WTC11 (cell line): ENCODE data around the gene EPHA4. TPM values are rescaled to one million over a fixed set of nuclear protein-coding genes. Genes with fewer than 3 reads are reported as not detected.

Source experiments
- ATAC-seq: fragments of 200-7000 bp; cut with Tn5 transposase; 2 replicates; pipeline ENCODE4 v1.10.0; 2021; ENCODE audit warnings: mild to moderate bottlenecking, moderate library complexity
- CTCF ChIA-PET: fragments of 300-600 bp; sonication (Branson Sonifier 250); formaldehyde crosslinking; loops from one replicate; lab custom pipeline; 2021; ENCODE audit warnings: antibody characterized with exemption; lab: Charles Lee
- POLR2A ChIA-PET: fragments of 350-600 bp; sonication (Branson Sonifier 250); formaldehyde crosslinking; loops from one replicate; lab custom pipeline; 2021; ENCODE audit warnings: antibody characterized with exemption; lab: Charles Lee
- DNase-seq: peaks from one replicate; pipeline ENCODE4 v3.0.0; 2021; ENCODE audit warnings: low spot score
- H3K27ac Mint-ChIP-seq: 2 replicates; pipeline ENCODE4 v1.8.0; 2021; ENCODE audit warnings: mixed read lengths
- H3K27me3 Mint-ChIP-seq: 2 replicates; pipeline ENCODE4 v1.8.0; 2021; ENCODE audit warnings: low read depth, mild to moderate bottlenecking, moderate library complexity, mixed read lengths
- H3K36me3 Mint-ChIP-seq: 2 replicates; pipeline ENCODE4 v1.8.0; 2021; ENCODE audit warnings: mixed read lengths
- H3K4me1 Mint-ChIP-seq: 2 replicates; pipeline ENCODE4 v1.8.0; 2022; ENCODE audit warnings: mixed read lengths
- H3K4me3 Mint-ChIP-seq: 2 replicates; pipeline ENCODE4 v1.8.0; 2021; ENCODE audit warnings: mild to moderate bottlenecking, moderate library complexity, mixed read lengths
- H3K9me3 Mint-ChIP-seq: 2 replicates; pipeline ENCODE4 v1.8.0; 2021; ENCODE audit warnings: mixed read lengths
- ARID4B ChIP-seq: sonication (generic); formaldehyde crosslinking; IDR thresholded peaks from 2 replicates; pipeline ENCODE4 v1.8.0; 2023; ENCODE audit warnings: missing genetic modification reagents, mild to moderate bottlenecking, borderline replicate concordance
- CBFB ChIP-seq: sonication (generic); formaldehyde crosslinking; IDR thresholded peaks from 2 replicates; pipeline ENCODE4 v1.8.1; 2022; ENCODE audit warnings: mild to moderate bottlenecking, low read depth, missing genetic modification reagents
- EMX1 ChIP-seq: fragments of 250-450 bp; sonication (Bioruptor Pico); IDR thresholded peaks from 2 replicates; pipeline ENCODE4 v1.8.0; 2021; ENCODE audit warnings: mild to moderate bottlenecking
- ESRRA ChIP-seq: sonication (generic); formaldehyde crosslinking; IDR thresholded peaks from 2 replicates; pipeline ENCODE4 v1.8.1; 2022; ENCODE audit warnings: mild to moderate bottlenecking, missing genetic modification reagents, borderline replicate concordance
- FOXP1 ChIP-seq: sonication (generic); formaldehyde crosslinking; IDR thresholded peaks from 2 replicates; pipeline ENCODE4 v1.8.0; 2022; ENCODE audit warnings: missing genetic modification reagents, mild to moderate bottlenecking, moderate library complexity, borderline replicate concordance
- IRF2 ChIP-seq: sonication (generic); formaldehyde crosslinking; IDR thresholded peaks from 2 replicates; pipeline ENCODE4 v1.8.0; 2022; ENCODE audit warnings: low read depth, missing genetic modification reagents, borderline replicate concordance
- NR1H2 ChIP-seq: sonication (generic); formaldehyde crosslinking; IDR thresholded peaks from 2 replicates; pipeline ENCODE4 v1.9.0; 2021; ENCODE audit warnings: mild to moderate bottlenecking, moderate library complexity, missing genetic modification reagents
- OVOL2 ChIP-seq: fragments of 250-450 bp; sonication (Bioruptor Pico); IDR thresholded peaks from 2 replicates; pipeline ENCODE4 v1.9.0; 2021; ENCODE audit warnings: mild to moderate bottlenecking, borderline replicate concordance
- SP1 ChIP-seq: sonication (generic); formaldehyde crosslinking; conservative IDR thresholded peaks from 2 replicates; pipeline ENCODE4 v1.8.1; 2022; ENCODE audit warnings: missing genetic modification reagents
- ZNF121 ChIP-seq: sonication (generic); formaldehyde crosslinking; IDR thresholded peaks from 2 replicates; pipeline ENCODE4 v1.8.0; 2023; ENCODE audit warnings: missing genetic modification reagents
- ZNF396 ChIP-seq: fragments of 250-450 bp; sonication (Bioruptor Pico); IDR thresholded peaks from 2 replicates; pipeline ENCODE4 v1.8.0; 2021; ENCODE audit warnings: mild to moderate bottlenecking, moderate library complexity, borderline replicate concordance
- ZNF416 ChIP-seq: fragments of 250-450 bp; sonication (Bioruptor Pico); IDR thresholded peaks from 2 replicates; pipeline ENCODE4 v1.9.0; 2021; ENCODE audit warnings: mild to moderate bottlenecking, inconsistent platforms
- ZNF423 ChIP-seq: fragments of 250-450 bp; sonication (Bioruptor Pico); IDR thresholded peaks from 2 replicates; pipeline ENCODE4 v2.1.2; 2022; ENCODE audit warnings: mild to moderate bottlenecking, moderate library complexity
- total RNA-seq: library from RNA; stranded (reverse); gene quantifications from 3 replicates; pipeline ENCODE4 v1.2.3, GENCODE V29; 2021
- TF ChIP-seq, protein P1 (sequence below): sonication (generic); formaldehyde crosslinking; IDR thresholded peaks from 2 replicates; pipeline ENCODE4 v1.8.0; 2022; ENCODE audit warnings: missing genetic modification reagents
- TF ChIP-seq, protein P2 (sequence below): sonication (generic); formaldehyde crosslinking; conservative IDR thresholded peaks from 2 replicates; pipeline ENCODE4 v1.8.1; 2022; ENCODE audit warnings: mild to moderate bottlenecking, missing genetic modification reagents
- TF ChIP-seq, protein P3 (sequence below): sonication (generic); formaldehyde crosslinking; IDR thresholded peaks from 2 replicates; pipeline ENCODE4 v1.8.0; 2022; ENCODE audit warnings: mild to moderate bottlenecking, missing genetic modification reagents
- TF ChIP-seq, protein P4 (sequence below): sonication (generic); formaldehyde crosslinking; IDR thresholded peaks from 2 replicates; pipeline ENCODE4 v1.8.0; 2022; ENCODE audit warnings: mild to moderate bottlenecking, missing genetic modification reagents

Gene EPHA4
- total RNA-seq, 1 experiment from 2014 or later = 11.0 TPM

- Mint-ChIP-seq H3K9me3 (peaks cover 10% of the 10 kb centered on the region), H3K27me3 (no peaks in the 10 kb centered on the region), H3K27ac (no peak overlapping the region), H3K36me3 (peaks cover 25% of the 10 kb centered on the region), H3K4me3 (no peak overlapping the region), H3K4me1 (peaks cover 10% of the 10 kb centered on the region)
- no peak for ATAC-seq
- no peak for TF ChIP-seq SP1 (CRISPR knock-in tag)
- TF ChIP-seq ZNF423 (CRISPR knock-in tag) = no peak
- no peak for TF ChIP-seq CBFB (CRISPR knock-in tag)
- no peak for TF ChIP-seq EMX1
- no peak for TF ChIP-seq FOXP1 (CRISPR knock-in tag)
- TF ChIP-seq ZNF416 (CRISPR knock-in tag) = no peak
- no peak for TF ChIP-seq NR1H2 (CRISPR knock-in tag)
- TF ChIP-seq, protein P1, sequence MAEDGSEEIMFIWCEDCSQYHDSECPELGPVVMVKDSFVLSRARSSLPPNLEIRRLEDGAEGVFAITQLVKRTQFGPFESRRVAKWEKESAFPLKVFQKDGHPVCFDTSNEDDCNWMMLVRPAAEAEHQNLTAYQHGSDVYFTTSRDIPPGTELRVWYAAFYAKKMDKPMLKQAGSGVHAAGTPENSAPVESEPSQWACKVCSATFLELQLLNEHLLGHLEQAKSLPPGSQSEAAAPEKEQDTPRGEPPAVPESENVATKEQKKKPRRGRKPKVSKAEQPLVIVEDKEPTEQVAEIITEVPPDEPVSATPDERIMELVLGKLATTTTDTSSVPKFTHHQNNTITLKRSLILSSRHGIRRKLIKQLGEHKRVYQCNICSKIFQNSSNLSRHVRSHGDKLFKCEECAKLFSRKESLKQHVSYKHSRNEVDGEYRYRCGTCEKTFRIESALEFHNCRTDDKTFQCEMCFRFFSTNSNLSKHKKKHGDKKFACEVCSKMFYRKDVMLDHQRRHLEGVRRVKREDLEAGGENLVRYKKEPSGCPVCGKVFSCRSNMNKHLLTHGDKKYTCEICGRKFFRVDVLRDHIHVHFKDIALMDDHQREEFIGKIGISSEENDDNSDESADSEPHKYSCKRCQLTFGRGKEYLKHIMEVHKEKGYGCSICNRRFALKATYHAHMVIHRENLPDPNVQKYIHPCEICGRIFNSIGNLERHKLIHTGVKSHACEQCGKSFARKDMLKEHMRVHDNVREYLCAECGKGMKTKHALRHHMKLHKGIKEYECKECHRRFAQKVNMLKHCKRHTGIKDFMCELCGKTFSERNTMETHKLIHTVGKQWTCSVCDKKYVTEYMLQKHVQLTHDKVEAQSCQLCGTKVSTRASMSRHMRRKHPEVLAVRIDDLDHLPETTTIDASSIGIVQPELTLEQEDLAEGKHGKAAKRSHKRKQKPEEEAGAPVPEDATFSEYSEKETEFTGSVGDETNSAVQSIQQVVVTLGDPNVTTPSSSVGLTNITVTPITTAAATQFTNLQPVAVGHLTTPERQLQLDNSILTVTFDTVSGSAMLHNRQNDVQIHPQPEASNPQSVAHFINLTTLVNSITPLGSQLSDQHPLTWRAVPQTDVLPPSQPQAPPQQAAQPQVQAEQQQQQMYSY = no peak
- ChIA-PET POLR2A (no interaction called here), CTCF (interaction anchor here (1.2 kb wide), 1 partner anchor 71 kb away, joined by 3 read pairs; no protein-coding TSS in a partner anchor)
- no peak for DNase-seq
Measured at GRCh38 chr2:221444106-221444505, 128.0 kb downstream of the EPHA4 start.

DNA sequence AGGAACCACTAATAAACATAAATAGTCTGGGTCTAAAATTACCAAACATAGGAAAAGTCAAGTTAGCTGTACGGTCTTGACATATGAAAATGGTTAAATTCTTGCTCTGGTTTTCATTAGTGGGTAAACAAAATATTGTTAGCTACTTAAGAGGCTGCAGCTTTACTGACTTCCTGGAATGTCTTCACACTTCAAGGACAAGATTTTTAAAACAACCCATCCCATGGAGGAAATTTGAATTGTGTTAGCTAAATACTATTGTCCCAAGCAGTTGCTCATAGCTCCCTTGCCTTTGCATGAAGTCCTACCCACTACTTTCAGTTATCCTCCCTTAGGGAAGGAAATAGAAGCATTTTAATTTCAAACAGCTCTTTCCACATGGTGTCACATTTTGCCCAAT is 128.5 kb downstream of the EPHA4 start:
- DNase-seq (no peak), ATAC-seq (no peak)
- H3K4me1 Mint-ChIP-seq = peaks cover 10% of the 10 kb centered on the region
- H3K9me3 Mint-ChIP-seq = peaks cover 6% of the 10 kb centered on the region; the same call in 1 of the 2 replicates
- no peaks in the 10 kb centered on the region for H3K27me3 Mint-ChIP-seq
- no peak overlapping the region for H3K27ac Mint-ChIP-seq
- H3K4me3 Mint-ChIP-seq = no peak overlapping the region
- H3K36me3 Mint-ChIP-seq = peaks cover 21% of the 10 kb centered on the region
- ChIA-PET POLR2A (no interaction called here), CTCF (interaction anchor here (1.2 kb wide), 1 partner anchor 71 kb away, joined by 3 read pairs; no protein-coding TSS in a partner anchor)
- TF ChIP-seq ZNF396 (no peak), IRF2 (CRISPR knock-in tag) (no peak), ESRRA (no peak), ARID4B (CRISPR knock-in tag) (no peak), OVOL2 (no peak), ZNF121 (CRISPR knock-in tag) (no peak)
- TF ChIP-seq, protein P2, sequence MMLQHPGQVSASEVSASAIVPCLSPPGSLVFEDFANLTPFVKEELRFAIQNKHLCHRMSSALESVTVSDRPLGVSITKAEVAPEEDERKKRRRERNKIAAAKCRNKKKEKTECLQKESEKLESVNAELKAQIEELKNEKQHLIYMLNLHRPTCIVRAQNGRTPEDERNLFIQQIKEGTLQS (CRISPR knock-in tag) = no peak
- TF ChIP-seq, protein P3, sequence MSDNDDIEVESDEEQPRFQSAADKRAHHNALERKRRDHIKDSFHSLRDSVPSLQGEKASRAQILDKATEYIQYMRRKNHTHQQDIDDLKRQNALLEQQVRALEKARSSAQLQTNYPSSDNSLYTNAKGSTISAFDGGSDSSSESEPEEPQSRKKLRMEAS (CRISPR knock-in tag) = no peak
- TF ChIP-seq, protein P4, sequence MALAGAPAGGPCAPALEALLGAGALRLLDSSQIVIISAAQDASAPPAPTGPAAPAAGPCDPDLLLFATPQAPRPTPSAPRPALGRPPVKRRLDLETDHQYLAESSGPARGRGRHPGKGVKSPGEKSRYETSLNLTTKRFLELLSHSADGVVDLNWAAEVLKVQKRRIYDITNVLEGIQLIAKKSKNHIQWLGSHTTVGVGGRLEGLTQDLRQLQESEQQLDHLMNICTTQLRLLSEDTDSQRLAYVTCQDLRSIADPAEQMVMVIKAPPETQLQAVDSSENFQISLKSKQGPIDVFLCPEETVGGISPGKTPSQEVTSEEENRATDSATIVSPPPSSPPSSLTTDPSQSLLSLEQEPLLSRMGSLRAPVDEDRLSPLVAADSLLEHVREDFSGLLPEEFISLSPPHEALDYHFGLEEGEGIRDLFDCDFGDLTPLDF (CRISPR knock-in tag) = no peak
